ENCODE measurements around the gene TMEM116.

DNA sequence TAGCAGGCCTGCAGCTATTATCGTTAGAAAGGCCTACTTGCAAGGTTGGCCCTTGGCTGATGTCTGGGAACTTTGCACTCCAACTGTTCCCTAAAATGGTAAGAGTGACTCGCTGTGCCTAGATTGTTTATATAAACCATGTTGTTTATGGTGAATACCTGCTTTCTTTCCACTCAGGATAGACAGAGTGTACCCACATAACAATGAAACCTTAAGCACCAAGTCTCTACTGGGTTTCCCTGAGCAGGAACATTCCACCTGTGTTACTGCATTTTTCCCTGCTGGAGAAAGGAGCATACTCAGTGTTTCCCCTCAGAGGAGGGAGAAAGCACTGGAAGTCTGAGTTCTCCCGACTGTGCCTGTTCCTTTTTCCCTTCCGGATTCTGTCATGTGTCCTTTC, 33.0 kb upstream of the TMEM116 start:
- TF ChIP-seq CTCF (IDR thresholded peaks at IDR 0.05) (no peak), POLR2A (IDR thresholded peaks at IDR 0.05) (no peak)

Measured in lower leg skin (tissue), 3 donors.